Measurements from ENCODE around the gene PACS1. TPM values are rescaled to one million over a fixed set of nuclear protein-coding genes. Genes with fewer than 3 reads are reported as not detected.

The PACS1 gene
- polyA plus RNA-seq, 3 donors, result 44.0 to 50.8 (median 45.6) TPM

DNA sequence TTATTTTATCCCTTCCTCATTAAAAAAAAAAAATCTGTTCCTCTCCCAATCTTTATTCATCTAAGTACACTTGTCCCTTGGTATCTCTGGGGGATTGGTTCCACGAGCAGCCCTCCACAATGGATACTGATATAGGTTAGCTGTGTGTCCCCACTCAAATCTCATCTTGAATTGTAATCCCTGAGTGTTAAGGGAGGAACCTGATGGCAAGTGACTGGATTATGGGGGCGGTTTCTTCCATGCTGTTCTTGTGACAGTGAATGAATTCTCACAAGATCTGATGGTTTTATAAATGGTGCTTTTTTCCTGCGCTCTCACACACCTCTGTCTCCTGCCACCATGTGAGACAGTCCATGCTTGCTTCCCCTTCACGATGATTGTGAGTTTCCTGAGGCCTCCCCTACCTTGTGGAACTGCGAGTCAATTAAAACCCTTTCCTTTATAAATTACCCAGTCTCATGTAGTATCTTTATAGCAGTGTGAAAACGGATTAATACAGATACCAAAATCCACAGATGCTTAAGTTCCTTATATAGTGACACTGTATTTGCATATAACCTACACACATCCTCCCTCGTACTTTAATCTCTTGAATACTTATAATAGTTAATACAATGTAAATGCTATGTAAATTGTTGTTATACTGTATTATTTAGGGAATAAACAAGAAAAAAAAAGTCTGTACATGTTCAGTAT is 62.0 kb downstream of the PACS1 start:
- DNase-seq (ENCODE audit: low read depth in 3 of 3, low spot score in 2 of 3), result no peak

DNA sequence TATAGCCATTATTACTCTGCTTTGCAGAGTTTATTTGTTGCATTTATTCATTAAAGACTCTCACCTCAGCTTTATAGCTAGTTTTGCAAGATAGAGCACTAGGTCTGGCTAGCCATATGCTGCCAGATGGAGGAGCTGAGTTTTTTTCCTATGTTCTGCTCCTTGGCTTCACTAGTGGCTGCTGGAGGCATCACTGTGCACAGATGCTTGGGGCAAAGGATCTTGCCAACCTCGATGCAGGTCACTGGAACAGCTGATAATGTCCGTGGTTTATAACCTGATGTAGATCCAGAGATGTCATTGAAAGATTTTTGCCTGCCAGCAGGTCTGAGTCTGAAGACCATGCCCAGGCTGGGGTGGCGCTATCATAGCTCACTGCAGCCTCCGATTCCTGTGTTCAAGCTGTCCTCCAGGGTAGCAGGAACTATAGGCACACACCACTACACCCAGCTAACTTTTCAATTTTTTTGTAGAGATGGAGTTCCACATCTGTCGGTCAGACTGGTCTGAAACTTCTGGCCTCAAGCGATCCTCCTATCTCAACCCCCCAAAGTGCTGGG is 63.2 kb downstream of the PACS1 start:
- no peak for DNase-seq (ENCODE audit: low read depth in 3 of 3, low spot score in 2 of 3)

DNA sequence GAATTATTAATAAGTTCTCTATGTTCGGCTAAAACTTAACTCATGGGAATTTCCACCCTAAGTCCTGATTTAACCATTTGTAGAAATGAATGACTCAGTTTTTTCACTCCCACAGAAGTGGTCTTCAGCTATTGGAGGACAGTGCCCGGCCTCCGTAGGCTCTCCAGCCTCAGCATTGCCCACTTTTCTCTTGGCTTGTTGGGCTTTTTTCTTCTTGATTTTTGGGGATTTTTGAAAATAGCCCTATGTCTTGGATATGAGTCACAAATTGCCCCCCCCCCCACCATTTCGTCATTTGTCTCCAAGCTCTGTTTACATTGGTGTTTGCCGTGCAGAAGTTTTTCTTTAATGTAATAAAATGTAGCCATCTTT is 66.7 kb downstream of the PACS1 start:
- DNase-seq (ENCODE audit: low read depth in 3 of 3, low spot score in 2 of 3), result no peak

DNA sequence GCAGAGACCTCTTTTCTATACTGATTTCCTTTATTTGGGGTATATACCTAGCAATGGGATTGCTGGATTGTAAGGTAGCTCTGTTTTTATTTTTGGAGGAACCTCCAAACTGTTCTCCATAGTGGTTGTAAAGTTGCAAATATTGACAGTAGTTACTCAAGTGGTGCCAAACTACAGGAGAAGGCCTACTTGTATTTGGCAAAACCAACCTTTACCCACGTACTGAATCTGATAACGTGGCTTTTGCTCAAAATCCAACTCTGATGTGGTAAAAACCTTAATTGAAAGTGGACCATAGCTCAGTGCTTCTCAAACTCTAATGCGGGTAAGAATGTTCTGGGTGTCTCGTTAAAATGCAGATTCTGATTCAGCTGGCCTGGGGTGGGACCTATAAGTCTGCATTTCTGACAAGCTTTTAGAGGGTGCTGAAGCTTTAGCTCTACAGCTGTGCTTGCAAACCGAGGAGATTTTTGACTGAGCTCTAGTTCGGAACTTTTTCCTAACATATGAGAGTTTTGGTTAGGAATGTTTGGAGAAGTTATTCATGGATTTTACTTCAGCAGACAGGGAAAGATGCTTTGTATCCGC is 69.8 kb downstream of the PACS1 start:
- DNase-seq (ENCODE audit: low read depth in 3 of 3, low spot score in 2 of 3), result no peak

GRCh38 chr11:66142370-66143263 is 72.5 kb downstream of the PACS1 start:
- no peak for DNase-seq (ENCODE audit: low read depth in 3 of 3, low spot score in 2 of 3)

- no peak for DNase-seq (ENCODE audit: low read depth in 3 of 3, low spot score in 2 of 3)
Observed at GRCh38 chr11:66143264-66143566, 73.1 kb downstream of the PACS1 start.

- no peak for DNase-seq (ENCODE audit: low read depth in 3 of 3, low spot score in 2 of 3)
Observed at GRCh38 chr11:66143996-66144678, 74.1 kb downstream of the PACS1 start.

DNA sequence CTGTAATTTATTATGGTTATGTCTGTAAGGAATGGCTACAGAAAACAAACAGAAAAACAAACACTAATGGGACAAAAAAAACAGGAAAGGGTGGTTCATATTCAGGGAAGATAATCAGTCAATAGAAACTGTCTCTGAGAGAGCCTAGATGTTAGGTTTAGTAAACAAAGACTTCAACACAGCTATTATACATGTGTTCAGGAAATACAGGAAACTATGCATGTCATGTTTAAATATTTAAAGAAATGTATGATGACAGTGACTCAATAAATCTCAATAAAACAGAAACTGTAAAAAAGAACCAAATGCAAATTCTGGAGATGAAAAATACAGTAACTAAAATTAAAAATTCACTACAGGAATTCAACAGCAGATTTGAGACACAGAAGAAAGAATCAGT is 76.0 kb downstream of the PACS1 start:
- DNase-seq (ENCODE audit: low read depth in 3 of 3, low spot score in 2 of 3), result no peak

- DNase-seq (ENCODE audit: low read depth in 3 of 3, low spot score in 2 of 3), result no peak
Observed at GRCh38 chr11:66146940-66147339, 76.9 kb downstream of the PACS1 start.

- DNase-seq (ENCODE audit: low read depth in 3 of 3, low spot score in 2 of 3), result no peak
Observed at GRCh38 chr11:66150140-66150539, 80.1 kb downstream of the PACS1 start.

GRCh38 chr11:66150725-66151124 is 80.7 kb downstream of the PACS1 start:
- DNase-seq (ENCODE audit: low read depth in 3 of 3, low spot score in 2 of 3), result no peak

DNA sequence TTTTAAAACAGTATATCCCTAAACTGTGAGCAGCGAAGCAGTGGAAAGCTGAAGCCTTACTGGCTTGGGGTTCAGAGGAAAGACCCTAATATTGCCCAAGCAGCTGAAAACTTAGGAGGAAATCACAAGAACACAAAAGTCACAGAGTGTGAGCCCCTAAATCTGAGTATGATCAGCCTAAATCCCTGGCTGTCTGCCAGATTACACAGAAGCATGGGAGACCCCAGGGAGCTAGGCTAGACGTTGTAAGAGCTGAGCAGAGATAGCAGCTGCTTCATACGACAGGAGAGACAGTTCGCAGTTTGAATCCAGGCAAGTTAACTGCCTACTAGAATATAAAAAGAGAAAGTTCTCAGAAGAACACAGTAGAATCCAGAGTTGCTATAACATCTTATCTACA is 81.2 kb downstream of the PACS1 start:
- no peak for DNase-seq (ENCODE audit: low read depth in 3 of 3, low spot score in 2 of 3)

DNA sequence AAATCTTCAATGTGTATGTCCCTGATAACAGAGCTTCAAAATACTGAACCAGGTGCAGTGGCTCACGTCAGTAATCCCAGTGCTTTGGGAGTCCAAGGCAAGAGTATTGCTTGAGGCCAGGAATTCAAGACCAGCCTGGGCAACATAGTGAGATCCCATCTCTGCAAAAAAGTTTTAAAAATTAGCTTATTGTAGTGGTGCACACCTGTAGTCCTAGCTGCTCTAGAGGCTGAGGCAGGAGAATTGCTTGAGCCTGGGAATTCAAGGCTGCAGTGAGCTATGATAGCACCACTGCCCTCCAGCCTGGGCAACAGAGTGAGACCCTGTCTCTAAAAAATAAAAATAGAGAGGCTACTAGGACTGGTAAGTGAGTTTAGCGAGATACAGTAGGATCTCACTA is 84.0 kb downstream of the PACS1 start:
- DNase-seq (ENCODE audit: low read depth in 3 of 3, low spot score in 2 of 3), result no peak

GRCh38 chr11:66155387-66156073 is 85.5 kb downstream of the PACS1 start:
- no peak for DNase-seq (ENCODE audit: low read depth in 3 of 3, low spot score in 2 of 3)

GRCh38 chr11:66157182-66157864 is 87.3 kb downstream of the PACS1 start:
- no peak for DNase-seq (ENCODE audit: low read depth in 3 of 3, low spot score in 2 of 3)

- no peak for DNase-seq (ENCODE audit: low read depth in 3 of 3, low spot score in 2 of 3)
Observed at GRCh38 chr11:66158156-66158555, 88.1 kb downstream of the PACS1 start.

DNA sequence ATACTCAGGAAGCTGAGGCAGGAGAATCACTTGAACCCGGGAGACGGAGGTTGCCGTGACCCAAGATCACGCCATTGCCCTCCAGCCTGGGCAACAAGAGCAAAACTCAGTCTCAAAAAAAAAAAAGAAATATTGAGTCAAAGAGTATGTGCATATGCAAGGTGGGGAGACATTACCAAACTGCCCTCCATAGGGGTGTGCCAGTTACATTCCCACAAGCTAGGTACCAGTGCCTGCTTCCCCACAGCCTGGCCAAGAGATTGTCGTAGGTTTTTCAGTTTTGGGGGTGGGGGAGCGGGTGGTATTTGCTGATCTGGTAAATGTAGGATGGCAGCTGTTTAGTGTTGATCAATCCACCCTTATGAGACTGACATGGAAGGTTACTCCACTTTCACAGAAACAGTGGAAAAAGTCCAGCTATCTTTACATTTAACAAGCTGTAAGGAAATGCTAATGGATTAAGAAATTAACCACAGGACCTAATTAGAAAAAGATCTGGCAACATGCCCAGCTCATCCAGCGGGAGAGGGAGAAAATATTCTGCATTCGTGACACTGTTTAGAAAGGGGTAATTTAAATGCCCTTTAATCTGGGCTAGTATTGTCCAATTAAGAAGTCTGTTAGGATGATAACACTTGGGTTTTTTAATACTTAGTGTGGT is 89.4 kb downstream of the PACS1 start:
- no peak for DNase-seq (ENCODE audit: low read depth in 3 of 3, low spot score in 2 of 3)

DNA sequence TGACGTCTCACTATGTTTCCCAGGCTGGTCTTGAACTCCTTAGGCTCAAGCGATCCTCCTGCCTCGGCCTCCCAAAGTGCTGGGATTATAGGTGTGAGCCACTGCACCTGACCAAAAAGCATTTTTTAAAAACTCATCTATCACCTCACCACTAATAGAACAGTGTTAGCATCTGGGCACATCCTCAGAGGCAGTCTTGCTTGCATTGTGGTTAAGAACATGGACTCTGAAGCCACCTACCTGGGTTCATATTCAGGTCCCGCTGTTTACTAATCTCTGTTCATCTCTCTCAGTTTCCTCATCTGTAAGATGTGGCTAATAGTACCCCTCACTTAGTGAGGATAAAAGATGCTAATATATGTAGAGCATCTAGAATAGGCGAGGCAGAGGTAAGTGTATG is 90.6 kb downstream of the PACS1 start:
- no peak for DNase-seq (ENCODE audit: low read depth in 3 of 3, low spot score in 2 of 3)

DNA sequence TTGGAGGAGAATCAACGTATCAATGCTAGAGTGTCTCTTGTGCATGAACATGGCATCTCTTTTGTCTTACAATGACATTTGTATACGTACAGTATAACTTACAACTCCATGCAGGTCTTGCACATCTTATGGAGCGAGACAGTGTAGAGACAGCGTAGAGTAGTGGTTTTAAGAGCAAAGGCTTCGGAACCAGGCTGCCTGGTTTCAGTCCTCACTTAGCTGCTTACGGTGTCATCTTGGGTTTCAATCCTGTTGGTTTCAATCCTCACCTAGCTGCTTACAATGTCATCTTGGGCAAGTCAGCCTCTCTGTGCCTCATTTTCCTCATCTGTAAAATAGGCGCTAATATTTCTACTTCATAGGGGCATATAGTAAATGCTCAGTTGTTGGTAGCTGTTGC is 98.2 kb downstream of the PACS1 start:
- DNase-seq (ENCODE audit: low read depth in 3 of 3, low spot score in 2 of 3), result no peak
